Activated CD4-positive, alpha-beta memory T cell treated with anti-CD3 and anti-CD28 coated beads for 36 hours (primary cell): Measurements from ENCODE around the gene PNCK. TPM values are rescaled to one million over a fixed set of nuclear protein-coding genes. Genes with fewer than 3 reads are reported as not detected.
"Not testable (repeated sequence)": the region's sequence is repeated elsewhere in the genome, so short reads cannot be mapped to it uniquely, and the experiment has no call there.

Experiments
- CTCF ChIA-PET: fragments of 350-600 bp; sonication (Branson Sonifier 250); formaldehyde crosslinking; loops from one replicate; lab custom pipeline; 2021; ENCODE audit warnings: antibody characterized with exemption, inconsistent platforms; lab: Charles Lee
- POLR2A ChIA-PET: fragments of 350-600 bp; sonication (Branson Sonifier 250); formaldehyde crosslinking; loops from one replicate; lab custom pipeline; 2021; ENCODE audit warnings: antibody characterized with exemption; lab: Charles Lee
- DNase-seq: peaks from one replicate; pipeline ENCODE4 v3.0.0-alpha.2; 2020
- H3K27ac Mint-ChIP-seq: one replicate; pipeline ENCODE4 v1.8.0; 2021; ENCODE audit warnings: mixed read lengths
- H3K27me3 Mint-ChIP-seq: one replicate; pipeline ENCODE4 v1.8.0; 2021; ENCODE audit warnings: mixed read lengths
- H3K36me3 Mint-ChIP-seq: one replicate; pipeline ENCODE4 v1.8.0; 2021; ENCODE audit warnings: mixed read lengths
- H3K4me1 Mint-ChIP-seq: one replicate; pipeline ENCODE4 v1.8.0; 2021; ENCODE audit warnings: low read depth, mixed read lengths
- H3K4me3 Mint-ChIP-seq: one replicate; pipeline ENCODE4 v1.8.0; 2021; ENCODE audit warnings: mild to moderate bottlenecking, mixed read lengths
- H3K9me3 Mint-ChIP-seq: one replicate; pipeline ENCODE4 v1.8.0; 2021; ENCODE audit warnings: mixed read lengths
- intact Hi-C: fragments of 100-400 bp; cut with micrococcal nuclease; formaldehyde crosslinking; loops from one replicate; pipeline ENCODE4 v1.15.1; 2023
- total RNA-seq, 2 experiments: library from RNA; stranded (reverse); gene quantifications; one replicate each; pipeline ENCODE4 v1.2.3, GENCODE V29; 2021

The PNCK gene
- total RNA-seq, 2 experiments from 2014 or later = 0.36 TPM; not detected in 1

GRCh38 chrX:153704631-153705402 is 31.2 kb upstream of the PNCK start:
- H3K27me3 Mint-ChIP-seq, POLR2A ChIA-PET, H3K9me3 Mint-ChIP-seq, intact Hi-C loops, H3K4me1 Mint-ChIP-seq, H3K4me3 Mint-ChIP-seq, H3K36me3 Mint-ChIP-seq, DNase-seq, H3K27ac Mint-ChIP-seq: not testable (repeated sequence)
- CTCF ChIA-PET = interaction anchor here (1.3 kb wide), 1 partner anchor 20 kb away, joined by 4 read pairs; no protein-coding TSS in a partner anchor

- H3K4me3 Mint-ChIP-seq = no peak overlapping the region
- ChIA-PET POLR2A (no interaction called here), CTCF (no interaction called here)
- no peak for DNase-seq
- H3K9me3 Mint-ChIP-seq = no peaks in the 10 kb centered on the region
- H3K36me3 Mint-ChIP-seq = no peaks in the 10 kb centered on the region
- no peak overlapping the region for H3K27ac Mint-ChIP-seq
- intact Hi-C loops = no loop called here
- no peaks in the 10 kb centered on the region for H3K27me3 Mint-ChIP-seq
- peaks cover 6% of the 10 kb centered on the region for H3K4me1 Mint-ChIP-seq
Observed at GRCh38 chrX:153704021-153704526, 30.5 kb upstream of the PNCK start.

GRCh38 chrX:153703036-153703370 is 29.4 kb upstream of the PNCK start:
- Mint-ChIP-seq H3K27me3 (no peaks in the 10 kb centered on the region), H3K27ac (no peak overlapping the region), H3K4me3 (no peak overlapping the region), H3K36me3 (peaks cover 4% of the 10 kb centered on the region), H3K4me1 (no peaks in the 10 kb centered on the region), H3K9me3 (no peaks in the 10 kb centered on the region)
- ChIA-PET POLR2A (no interaction called here), CTCF (no interaction called here)
- intact Hi-C loops = no loop called here
- DNase-seq = no peak

GRCh38 chrX:153702336-153703035 is 28.9 kb upstream of the PNCK start:
- Mint-ChIP-seq H3K4me3 (no peak overlapping the region), H3K4me1 (no peaks in the 10 kb centered on the region), H3K27ac (no peak overlapping the region), H3K9me3 (no peaks in the 10 kb centered on the region), H3K27me3 (no peaks in the 10 kb centered on the region), H3K36me3 (peaks cover 4% of the 10 kb centered on the region)
- intact Hi-C loops = no loop called here
- ChIA-PET CTCF (no interaction called here), POLR2A (no interaction called here)
- no peak for DNase-seq

GRCh38 chrX:153701706-153702105 is 28.1 kb upstream of the PNCK start:
- Mint-ChIP-seq H3K4me3 (no peak overlapping the region), H3K36me3 (peaks cover 4% of the 10 kb centered on the region), H3K9me3 (no peaks in the 10 kb centered on the region), H3K27me3 (no peaks in the 10 kb centered on the region), H3K27ac (no peak overlapping the region), H3K4me1 (no peaks in the 10 kb centered on the region)
- intact Hi-C loops = no loop called here
- CTCF ChIA-PET = no interaction called here
- no peak for DNase-seq
- POLR2A ChIA-PET = no interaction called here

- no peak overlapping the region for H3K4me3 Mint-ChIP-seq
- no peaks in the 10 kb centered on the region for H3K27me3 Mint-ChIP-seq
- CTCF ChIA-PET = no interaction called here
- H3K36me3 Mint-ChIP-seq = peaks cover 4% of the 10 kb centered on the region
- no peaks in the 10 kb centered on the region for H3K9me3 Mint-ChIP-seq
- H3K4me1 Mint-ChIP-seq = no peaks in the 10 kb centered on the region
- POLR2A ChIA-PET = no interaction called here
- H3K27ac Mint-ChIP-seq = no peak overlapping the region
- DNase-seq = no peak
- intact Hi-C loops = no loop called here
Observed at GRCh38 chrX:153700967-153701366, 27.4 kb upstream of the PNCK start.

- CTCF ChIA-PET = no interaction called here
- DNase-seq = no peak
- POLR2A ChIA-PET = no interaction called here
- peaks cover 4% of the 10 kb centered on the region for H3K36me3 Mint-ChIP-seq
- no peak overlapping the region for H3K27ac Mint-ChIP-seq
- H3K4me3 Mint-ChIP-seq = no peak overlapping the region
- intact Hi-C loops = no loop called here
- no peaks in the 10 kb centered on the region for H3K9me3 Mint-ChIP-seq
- H3K4me1 Mint-ChIP-seq = no peaks in the 10 kb centered on the region
- no peaks in the 10 kb centered on the region for H3K27me3 Mint-ChIP-seq
Observed at GRCh38 chrX:153700376-153700945, 26.8 kb upstream of the PNCK start.

GRCh38 chrX:153699784-153700371 is 26.3 kb upstream of the PNCK start:
- POLR2A ChIA-PET, H3K9me3 Mint-ChIP-seq, H3K36me3 Mint-ChIP-seq, DNase-seq, H3K4me1 Mint-ChIP-seq, H3K27me3 Mint-ChIP-seq, CTCF ChIA-PET, H3K4me3 Mint-ChIP-seq, intact Hi-C loops, H3K27ac Mint-ChIP-seq: not testable (repeated sequence)

GRCh38 chrX:153699210-153699783 is 25.7 kb upstream of the PNCK start:
- POLR2A ChIA-PET, H3K36me3 Mint-ChIP-seq, H3K4me1 Mint-ChIP-seq, H3K27me3 Mint-ChIP-seq, DNase-seq, intact Hi-C loops, H3K27ac Mint-ChIP-seq, CTCF ChIA-PET, H3K4me3 Mint-ChIP-seq, H3K9me3 Mint-ChIP-seq: not testable (repeated sequence)

GRCh38 chrX:153697924-153698865 is 24.6 kb upstream of the PNCK start:
- intact Hi-C loops = no loop called here
- H3K27me3 Mint-ChIP-seq = no peaks in the 10 kb centered on the region
- ChIA-PET CTCF (no interaction called here), POLR2A (no interaction called here)
- H3K4me1 Mint-ChIP-seq = no peaks in the 10 kb centered on the region
- peaks cover 4% of the 10 kb centered on the region for H3K36me3 Mint-ChIP-seq
- no peaks in the 10 kb centered on the region for H3K9me3 Mint-ChIP-seq
- H3K27ac Mint-ChIP-seq = no peak overlapping the region
- H3K4me3 Mint-ChIP-seq = no peak overlapping the region
- DNase-seq = no peak

GRCh38 chrX:153696986-153697722 is 23.5 kb upstream of the PNCK start:
- H3K27me3 Mint-ChIP-seq, H3K27ac Mint-ChIP-seq, intact Hi-C loops, POLR2A ChIA-PET, H3K4me3 Mint-ChIP-seq, H3K9me3 Mint-ChIP-seq, DNase-seq, H3K36me3 Mint-ChIP-seq, CTCF ChIA-PET, H3K4me1 Mint-ChIP-seq: not testable (repeated sequence)
